ENCODE measurements around the gene GPR135. TPM values are rescaled to one million over a fixed set of nuclear protein-coding genes. Genes with fewer than 3 reads are reported as not detected.

GPR135 gene
- total and polyA plus RNA-seq, 4 donors = 0.22 to 2.9 (median 0.44) TPM

DNA sequence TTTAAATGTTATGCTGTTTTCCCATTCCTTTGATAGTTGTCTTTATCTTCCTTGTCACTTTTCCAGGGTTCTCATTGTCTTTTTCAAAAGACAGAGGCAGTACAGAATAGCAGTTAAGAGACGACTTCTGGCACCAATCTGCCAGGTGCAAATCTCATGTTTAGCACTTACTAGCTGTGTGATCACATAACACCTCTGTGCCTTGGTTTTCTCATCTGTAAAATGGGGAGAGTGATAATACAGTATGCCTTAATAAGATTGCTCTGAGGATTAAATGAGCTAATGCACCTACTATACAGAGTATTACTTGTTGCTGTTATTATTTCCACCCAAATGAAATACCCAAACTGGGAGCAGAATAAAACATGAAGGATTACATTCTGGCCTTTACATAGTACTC is 4.8 kb downstream of the GPR135 start:
- TF ChIP-seq HNF4G (IDR thresholded peaks at IDR 0.05) (no peak), RXRA (IDR thresholded peaks at IDR 0.05) (no peak), YY1 (IDR thresholded peaks at IDR 0.05) (no peak), ATF3 (IDR thresholded peaks at IDR 0.05) (no peak), ZBTB33 (IDR thresholded peaks at IDR 0.05) (no peak), FOXA2 (IDR thresholded peaks at IDR 0.05) (no peak), MAX (IDR thresholded peaks at IDR 0.05) (no peak), REST (IDR thresholded peaks at IDR 0.05) (no peak), NR2F2 (IDR thresholded peaks at IDR 0.05) (no peak), CTCF (IDR thresholded peaks at IDR 0.05; ENCODE audit: low read depth, low read length, missing input control) (no peak), EGR1 (IDR thresholded peaks at IDR 0.05; ENCODE audit: low read depth in 2 of 2) (no peak), FOXA1 (IDR thresholded peaks at IDR 0.05) (no peak), RAD21 (IDR thresholded peaks at IDR 0.05) (no peak), JUND (IDR thresholded peaks at IDR 0.05) (no peak)
- Histone ChIP-seq H3K9me3 (ENCODE audit: control insufficient read depth in 4 of 4, low read length in 3 of 4) (no peaks in the 10 kb centered on the region), H3K9ac (ENCODE audit: low read depth in 1 of 2, low read length in 2 of 2) (no peak overlapping the region), H3K4me1 (ENCODE audit: control insufficient read depth in 4 of 4, insufficient read depth in 4 of 4, low read length in 3 of 4) (peaks cover 0 to 12% (median 11%) of the 10 kb centered on the region in 4 donors), H3K27me3 (ENCODE audit: control insufficient read depth in 4 of 4, insufficient read depth in 4 of 4, low read length in 3 of 4) (no peaks in the 10 kb centered on the region), H3K27ac (ENCODE audit: low read depth in 1 of 2, low read length in 2 of 2) (no peak overlapping the region), H3K36me3 (ENCODE audit: control insufficient read depth in 4 of 4, insufficient read depth in 3 of 4, low read depth in 1 of 4, low read length in 3 of 4) (peaks cover 0 to 5% (median 1%) of the 10 kb centered on the region in 4 donors), H3K4me3 (ENCODE audit: low read depth in 1 of 3, low read length in 3 of 3) (no peak overlapping the region)
- 96% methylated on average over 1 of the region's 1 CpG for WGBS
- DNase-seq (ENCODE audit: low spot score) = no peak

DNA sequence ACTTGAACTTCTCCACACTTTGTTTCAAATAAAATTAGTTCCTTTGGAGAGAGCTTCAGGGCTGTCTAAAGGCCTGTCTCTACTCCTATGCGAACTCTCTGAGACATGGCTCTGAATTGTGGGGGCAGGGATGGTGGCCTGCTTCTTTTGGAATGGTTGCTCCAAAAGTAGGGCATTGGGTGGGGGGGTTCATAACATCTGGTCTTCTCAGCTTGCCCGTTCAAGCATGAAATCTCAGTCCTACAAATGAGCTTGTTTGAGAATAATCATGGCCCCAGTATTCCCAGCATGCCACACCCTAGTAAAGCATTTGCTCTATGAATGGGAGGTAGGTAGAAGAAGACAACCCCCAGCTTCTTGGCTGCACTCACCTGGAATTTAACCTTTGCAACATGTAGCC is 6.7 kb downstream of the GPR135 start:
- 96% methylated on average over 2 of the region's 2 CpGs for WGBS
- Histone ChIP-seq H3K36me3 (ENCODE audit: control insufficient read depth in 4 of 4, insufficient read depth in 3 of 4, low read depth in 1 of 4, low read length in 3 of 4) (peaks cover 0 to 3% (median 1%) of the 10 kb centered on the region in 4 donors), H3K4me3 (ENCODE audit: low read depth in 1 of 3, low read length in 3 of 3) (no peak overlapping the region), H3K4me1 (ENCODE audit: control insufficient read depth in 4 of 4, insufficient read depth in 4 of 4, low read length in 3 of 4) (no peaks in the 10 kb centered on the region), H3K9ac (ENCODE audit: low read depth in 1 of 2, low read length in 2 of 2) (no peak overlapping the region), H3K9me3 (ENCODE audit: control insufficient read depth in 4 of 4, low read length in 3 of 4) (no peaks in the 10 kb centered on the region), H3K27ac (ENCODE audit: low read depth in 1 of 2, low read length in 2 of 2) (no peak overlapping the region), H3K27me3 (ENCODE audit: control insufficient read depth in 4 of 4, insufficient read depth in 4 of 4, low read length in 3 of 4) (no peaks in the 10 kb centered on the region)
- no peak for DNase-seq (ENCODE audit: low spot score)
- TF ChIP-seq REST (IDR thresholded peaks at IDR 0.05) (no peak), RXRA (IDR thresholded peaks at IDR 0.05) (no peak), EGR1 (IDR thresholded peaks at IDR 0.05; ENCODE audit: low read depth in 2 of 2) (no peak), CTCF (IDR thresholded peaks at IDR 0.05; ENCODE audit: low read depth, low read length, missing input control) (no peak), MAX (IDR thresholded peaks at IDR 0.05) (no peak), HNF4G (IDR thresholded peaks at IDR 0.05) (no peak), SP1 (IDR thresholded peaks at IDR 0.05) (no peak), FOXA2 (IDR thresholded peaks at IDR 0.05) (no peak), FOXA1 (IDR thresholded peaks at IDR 0.05) (no peak), YY1 (IDR thresholded peaks at IDR 0.05) (no peak), JUND (IDR thresholded peaks at IDR 0.05) (no peak), NR2F2 (IDR thresholded peaks at IDR 0.05) (no peak)

Measured in liver (tissue), 9 donors.